GM21528 (cell line): ENCODE data around the gene PSTPIP2.
"Not testable (repeated sequence)": the region's sequence is repeated elsewhere in the genome, so short reads cannot be mapped to it uniquely, and the experiment has no call there.

Experiments used
- ATAC-seq: cut with Tn5 transposase; IDR thresholded peaks from one replicate; pipeline ENCODE4 v1.9.1; 2021; ENCODE audit warnings: mild to moderate bottlenecking, moderate library complexity; ENCODE audit not compliant: unreplicated experiment, low FRiP score

PSTPIP2 gene

GRCh38 chr18:45995461-45995860 is 76.6 kb downstream of the PSTPIP2 start:
- no peak for ATAC-seq

DNA sequence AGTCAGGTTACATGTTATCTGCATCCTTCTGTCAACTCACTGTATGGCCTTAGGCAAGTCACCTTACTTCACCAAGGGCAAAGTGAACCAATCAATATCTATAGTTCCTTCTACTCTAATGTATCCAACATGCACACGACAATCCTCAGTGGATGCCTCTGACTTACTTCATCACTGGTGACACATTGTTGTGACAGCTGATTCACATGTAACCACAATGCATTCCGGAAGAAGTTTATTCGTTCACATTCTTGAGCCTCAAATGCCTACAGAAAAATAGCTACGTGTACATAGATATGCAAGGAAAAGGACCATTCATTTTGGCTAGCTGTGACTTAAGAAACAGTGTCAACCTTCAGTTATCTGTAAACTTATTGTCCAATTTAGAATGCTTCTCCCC is 78.6 kb downstream of the PSTPIP2 start:
- no peak for ATAC-seq

DNA sequence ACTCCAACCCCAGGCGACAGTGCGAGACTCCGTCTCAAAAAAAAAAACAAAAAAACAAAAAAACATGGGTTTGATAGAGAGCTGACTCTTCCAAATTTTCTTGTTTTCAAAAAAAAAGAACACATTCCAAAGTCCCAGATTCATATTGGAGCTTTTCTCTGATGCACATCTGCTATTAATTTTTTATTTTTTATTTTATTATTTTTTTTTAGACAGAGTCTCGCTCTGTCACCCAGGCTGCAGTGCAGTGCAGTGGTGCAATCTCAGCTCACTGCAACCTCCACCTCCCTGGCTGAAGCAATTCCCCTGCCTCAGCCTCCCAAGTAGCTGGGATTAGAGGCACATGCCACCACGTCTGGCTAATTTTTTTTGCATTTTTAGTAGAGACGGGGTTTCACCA is 79.5 kb downstream of the PSTPIP2 start:
- ATAC-seq: not testable (repeated sequence)

- no peak for ATAC-seq
Observed at GRCh38 chr18:45991788-45992187, 80.3 kb downstream of the PSTPIP2 start.

DNA sequence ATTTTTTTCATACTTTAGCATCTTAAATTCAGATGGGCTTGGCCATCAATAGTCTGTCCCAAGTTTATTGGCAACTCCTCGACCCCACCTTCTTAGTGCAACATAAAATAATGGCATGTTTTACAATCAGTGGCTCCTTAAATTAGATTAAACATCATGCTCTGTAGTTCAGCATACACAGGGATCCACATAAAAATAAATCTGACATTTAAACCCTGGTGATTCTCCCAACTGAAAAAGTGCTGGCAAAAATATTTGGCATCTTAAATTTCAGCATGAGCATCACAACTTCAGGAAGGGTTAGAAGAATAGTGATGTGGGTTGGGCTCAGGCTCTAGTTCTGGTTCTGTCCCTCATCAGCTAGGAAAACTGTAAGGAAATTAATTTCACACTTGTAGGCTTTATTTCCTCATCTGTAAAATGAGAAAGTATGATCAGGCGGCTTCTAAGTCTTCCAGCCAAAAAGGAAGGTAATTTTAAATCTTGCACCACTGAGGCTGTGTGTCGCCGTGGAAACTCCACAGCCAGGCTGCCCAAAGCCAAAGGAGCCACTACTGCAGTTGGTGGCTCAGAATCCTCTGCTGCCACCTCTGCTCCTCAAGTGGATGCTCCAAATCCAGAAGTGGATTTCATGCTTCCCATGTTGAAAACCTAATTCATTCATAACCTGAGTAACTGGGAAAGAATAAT is 87.4 kb downstream of the PSTPIP2 start:
- ATAC-seq: no peak

DNA sequence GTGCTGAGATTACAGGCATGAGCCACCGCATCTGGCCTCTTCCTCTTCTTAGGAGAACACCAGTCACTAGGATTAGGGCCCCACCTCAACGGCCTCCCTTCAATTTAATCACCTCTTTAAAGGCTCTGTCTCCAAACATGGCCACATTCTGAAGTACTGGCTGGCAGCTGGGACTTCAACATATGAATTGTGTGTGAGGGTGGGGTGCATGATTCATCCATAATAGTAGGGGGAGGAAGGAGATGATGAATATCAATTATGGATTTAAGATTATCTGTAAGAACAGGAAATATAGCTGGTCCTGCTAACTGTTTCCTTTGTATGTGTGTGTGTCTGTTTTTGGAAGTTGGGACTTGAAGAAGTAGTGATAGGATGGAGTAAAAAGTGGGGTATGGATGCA is 90.2 kb downstream of the PSTPIP2 start:
- no peak for ATAC-seq

GRCh38 chr18:45980229-45980628 is 91.8 kb downstream of the PSTPIP2 start:
- no peak for ATAC-seq

DNA sequence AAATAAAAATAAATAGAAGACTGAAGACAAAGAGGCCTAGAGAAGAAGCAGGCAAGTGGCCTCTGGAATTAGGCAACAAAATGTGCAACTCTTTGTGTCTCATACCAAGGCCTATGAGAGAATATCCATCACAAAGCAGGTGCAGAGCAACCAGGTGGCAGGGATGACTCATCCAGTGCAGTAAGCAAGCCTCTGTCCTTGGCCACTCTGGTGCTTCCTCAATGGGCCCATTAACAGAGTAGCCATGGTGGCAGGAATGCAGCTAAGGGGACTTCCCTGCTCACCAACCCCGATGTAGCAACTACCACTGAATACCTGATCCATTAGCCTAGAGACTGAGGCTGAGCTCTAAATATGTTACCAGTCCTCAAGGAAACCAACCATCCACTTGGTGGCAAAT is 94.0 kb downstream of the PSTPIP2 start:
- ATAC-seq: no peak

DNA sequence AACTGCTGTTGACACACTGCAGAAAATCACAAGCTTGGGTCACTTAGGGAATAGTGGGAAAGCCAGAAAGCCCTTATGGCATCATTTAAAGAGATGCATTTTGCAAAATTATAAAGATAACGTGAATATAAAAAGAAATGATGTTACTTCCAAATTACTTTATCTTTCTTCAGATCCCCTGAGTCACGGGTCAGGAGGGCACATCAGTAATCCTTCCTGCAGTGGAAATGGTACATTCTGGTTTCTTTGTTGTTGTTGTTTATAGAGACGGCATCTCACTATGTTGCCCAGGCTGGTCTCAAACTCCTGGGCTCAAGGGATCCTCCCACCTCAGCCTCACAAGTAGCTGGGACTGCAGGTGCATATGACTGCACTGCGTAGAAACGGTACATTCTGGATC is 95.1 kb downstream of the PSTPIP2 start:
- no peak for ATAC-seq

DNA sequence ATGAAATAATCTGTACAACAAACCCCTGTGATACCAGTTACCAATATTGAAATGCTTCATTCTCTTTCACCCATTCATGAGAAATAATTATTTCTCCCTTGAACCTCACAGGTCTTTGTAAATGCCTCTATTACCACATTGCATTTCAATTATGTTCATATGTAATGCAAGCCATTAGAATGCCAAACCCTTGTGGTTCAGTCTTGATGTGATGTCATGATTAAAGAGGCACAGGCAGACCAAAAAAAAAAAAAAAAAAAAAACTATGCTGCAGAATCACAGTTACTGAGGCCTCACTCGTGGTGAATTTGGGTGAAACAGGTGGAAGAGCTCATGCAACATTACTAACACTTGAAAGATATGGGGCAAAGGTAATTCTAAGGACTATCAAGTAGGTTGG is 95.5 kb downstream of the PSTPIP2 start:
- no peak for ATAC-seq

- ATAC-seq: no peak
Observed at GRCh38 chr18:45974088-45974536, 97.9 kb downstream of the PSTPIP2 start.

- peak; percentile 96 for ATAC-seq
Observed at GRCh38 chr18:45967007-45967706, 104.9 kb downstream of the PSTPIP2 start, which contains the start of gene EPG5. EPG5 (minus strand) TSS chr18:45967329; CDS start chr18:45967239, 90 bp downstream.

- ATAC-seq: not testable (repeated sequence)
Observed at GRCh38 chr18:45964913-45965312, 107.1 kb downstream of the PSTPIP2 start.

GRCh38 chr18:45962866-45963265 is 109.2 kb downstream of the PSTPIP2 start:
- ATAC-seq: no peak

GRCh38 chr18:45962461-45962860 is 109.6 kb downstream of the PSTPIP2 start:
- no peak for ATAC-seq

DNA sequence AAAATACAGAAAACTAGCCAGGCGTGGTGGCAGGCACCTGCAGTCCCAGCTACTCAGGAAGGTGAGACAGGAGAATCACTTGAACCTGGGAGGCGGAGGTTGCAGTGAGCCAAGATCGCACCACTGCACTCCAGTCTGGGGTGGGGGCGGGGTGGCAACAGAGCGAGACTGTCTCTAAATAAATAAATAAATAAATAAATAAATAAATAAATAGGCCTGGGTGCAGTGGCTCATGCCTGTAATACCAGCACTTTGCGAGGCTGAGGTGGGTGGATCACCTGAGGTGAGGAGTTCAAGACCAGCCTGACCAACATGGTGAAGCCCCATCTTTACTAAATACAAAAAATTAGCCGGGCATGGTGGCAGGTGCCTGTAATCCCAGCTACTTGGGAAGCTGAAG is 112.6 kb downstream of the PSTPIP2 start:
- not testable (repeated sequence) for ATAC-seq

GRCh38 chr18:45958730-45959129 is 113.3 kb downstream of the PSTPIP2 start:
- no peak for ATAC-seq

GRCh38 chr18:45958027-45958426 is 114.0 kb downstream of the PSTPIP2 start:
- no peak for ATAC-seq

- ATAC-seq: no peak
Observed at GRCh38 chr18:45957100-45957499, 115.0 kb downstream of the PSTPIP2 start.

GRCh38 chr18:45954070-45954934 is 117.8 kb downstream of the PSTPIP2 start:
- ATAC-seq: no peak
